Erythroblast (primary cell): ENCODE data around the gene LOC101059915.
"Not testable (repeated sequence)": the region's sequence is repeated elsewhere in the genome, so short reads cannot be mapped to it uniquely, and the experiment has no call there.

Source experiments
- DNase-seq, 2 experiments: peaks; one replicate each; lab custom pipeline; 2025; lab: John Stamatoyannopoulos, UW
- GATA1 ChIP-seq: IDR thresholded peaks from 2 replicates; pipeline ENCODE4 v1.6.1; 2011; ENCODE audit warnings: low read depth, mild to moderate bottlenecking, control low read depth, low read length, moderate library complexity
- POLR2A ChIP-seq: IDR thresholded peaks from 2 replicates; pipeline ENCODE4 v1.6.1; 2011; ENCODE audit warnings: mild to moderate bottlenecking, low read length

The LOC101059915 gene

GRCh38 chrX:71671043-71671780, 3.9 kb downstream of the LOC101059915 start:
- no peak for DNase-seq
- TF ChIP-seq POLR2A (no peak), GATA1 (no peak)

- DNase-seq: no peak
These were observed 4.6 kb downstream of the LOC101059915 start for GRCh38 chrX:71671938-71672337.

GRCh38 chrX:71675636-71676035, 8.3 kb downstream of the LOC101059915 start:
- not testable (repeated sequence) for DNase-seq

More at GRCh38 chrX:71671938-71672337, 4.6 kb downstream of the LOC101059915 start:
- TF ChIP-seq GATA1 (no peak), POLR2A (no peak)

GRCh38 chrX:71676068-71676795, 8.9 kb downstream of the LOC101059915 start:
- DNase-seq: not testable (repeated sequence)

- not testable (repeated sequence) for DNase-seq
These were observed 9.8 kb downstream of the LOC101059915 start for GRCh38 chrX:71677195-71677594.

- no peak for TF ChIP-seq GATA1
- no peak for TF ChIP-seq POLR2A
- no peak for DNase-seq
These were observed 12.3 kb downstream of the LOC101059915 start for GRCh38 chrX:71679575-71680207.

- DNase-seq: not testable (repeated sequence)
These were observed 29.5 kb downstream of the LOC101059915 start for GRCh38 chrX:71696641-71697465.

- DNase-seq: not testable (repeated sequence)
These were observed 30.3 kb downstream of the LOC101059915 start for GRCh38 chrX:71697466-71698298.

- not testable (repeated sequence) for DNase-seq
These were observed 31.1 kb downstream of the LOC101059915 start for GRCh38 chrX:71698299-71699022.

- not testable (repeated sequence) for DNase-seq
These were observed 31.6 kb downstream of the LOC101059915 start for GRCh38 chrX:71699023-71699344.

GRCh38 chrX:71702853-71703252, 35.5 kb downstream of the LOC101059915 start:
- DNase-seq: not testable (repeated sequence)

GRCh38 chrX:71714064-71714463, 46.7 kb downstream of the LOC101059915 start:
- DNase-seq: not testable (repeated sequence)

- not testable (repeated sequence) for DNase-seq
These were observed 48.2 kb downstream of the LOC101059915 start for GRCh38 chrX:71715551-71715950.

GRCh38 chrX:71716323-71716722, 49.0 kb downstream of the LOC101059915 start:
- DNase-seq: not testable (repeated sequence)

GRCh38 chrX:71718185-71718584, 50.8 kb downstream of the LOC101059915 start, which contains the start of gene CXorf49:
CXorf49 (minus strand) TSS chrX:71718285; CDS start chrX:71718151, 134 bp downstream.
- DNase-seq: not testable (repeated sequence)

- DNase-seq: not testable (repeated sequence)
These were observed 51.8 kb downstream of the LOC101059915 start for GRCh38 chrX:71719195-71719594.

- not testable (repeated sequence) for DNase-seq
These were observed 53.0 kb downstream of the LOC101059915 start for GRCh38 chrX:71720289-71720886.
